GM19025 (cell line): ENCODE results near the gene SPON1.
"Not testable (repeated sequence)": the region's sequence is repeated elsewhere in the genome, so short reads cannot be mapped to it uniquely, and the experiment has no call there.

ENCODE experiments used
- ATAC-seq: cut with Tn5 transposase; IDR thresholded peaks from one replicate; pipeline ENCODE4 v1.9.1; 2021; ENCODE audit warnings: mild to moderate bottlenecking, low read depth, moderate library complexity; ENCODE audit not compliant: unreplicated experiment

The SPON1 gene

DNA sequence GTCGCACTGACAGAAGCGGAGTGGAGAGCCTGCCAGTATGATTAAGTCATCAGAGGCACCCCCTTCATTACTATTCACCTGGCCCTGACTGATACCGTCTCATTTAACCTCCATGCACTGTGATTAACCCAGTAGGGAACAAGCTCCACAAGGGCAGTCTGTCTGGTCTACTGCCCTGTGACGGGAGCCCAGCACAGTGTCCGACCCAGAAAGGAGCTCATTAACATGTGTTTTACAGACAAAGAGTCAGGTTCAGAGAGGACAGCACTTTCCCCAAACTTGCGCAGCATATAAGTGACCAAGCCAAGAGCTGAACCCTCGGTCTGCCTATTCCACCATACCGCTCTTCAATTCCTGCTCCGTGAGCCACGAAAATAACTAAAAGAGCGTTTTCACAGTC lies 266.9 kb downstream of the SPON1 start:
- no peak for ATAC-seq

DNA sequence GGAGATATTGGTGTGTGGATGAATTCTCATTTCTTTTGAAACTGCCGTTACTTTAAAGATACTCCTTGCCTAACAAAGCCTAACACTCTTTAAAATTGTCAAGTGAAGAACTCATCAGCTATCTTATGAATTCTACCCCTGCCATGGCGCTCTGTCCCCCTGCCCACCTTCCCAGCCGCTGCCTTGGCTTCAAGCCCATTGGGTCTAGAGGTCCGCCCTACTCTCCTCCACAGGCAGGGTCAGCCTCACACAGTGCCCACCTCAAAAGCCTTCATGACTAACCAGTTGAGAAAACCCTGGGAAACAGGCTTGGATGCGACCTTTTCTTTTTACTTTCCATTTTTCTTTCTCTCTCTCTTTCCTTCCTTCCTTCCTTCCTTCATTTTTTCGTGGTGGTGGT lies 267.9 kb downstream of the SPON1 start:
- no peak for ATAC-seq

DNA sequence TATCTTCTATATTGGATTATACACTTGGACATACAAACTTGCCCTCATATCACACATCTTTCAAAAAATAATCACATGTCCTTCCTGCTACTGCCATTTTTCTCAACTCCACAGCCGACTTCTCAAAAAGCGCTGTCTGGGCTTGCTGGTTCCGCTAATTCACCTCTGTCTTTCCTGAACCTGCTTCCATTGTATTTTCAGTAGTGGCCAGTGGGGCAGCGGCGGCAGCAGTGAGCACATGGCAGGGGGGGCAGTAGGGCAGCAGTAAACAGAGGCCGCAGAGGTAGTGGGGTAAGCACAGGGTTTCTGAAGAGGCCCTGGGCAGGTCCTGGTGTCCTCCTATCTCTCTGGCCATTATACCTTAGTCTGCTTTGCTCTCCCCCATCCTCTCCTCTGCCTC lies 270.1 kb downstream of the SPON1 start:
- no peak for ATAC-seq

DNA sequence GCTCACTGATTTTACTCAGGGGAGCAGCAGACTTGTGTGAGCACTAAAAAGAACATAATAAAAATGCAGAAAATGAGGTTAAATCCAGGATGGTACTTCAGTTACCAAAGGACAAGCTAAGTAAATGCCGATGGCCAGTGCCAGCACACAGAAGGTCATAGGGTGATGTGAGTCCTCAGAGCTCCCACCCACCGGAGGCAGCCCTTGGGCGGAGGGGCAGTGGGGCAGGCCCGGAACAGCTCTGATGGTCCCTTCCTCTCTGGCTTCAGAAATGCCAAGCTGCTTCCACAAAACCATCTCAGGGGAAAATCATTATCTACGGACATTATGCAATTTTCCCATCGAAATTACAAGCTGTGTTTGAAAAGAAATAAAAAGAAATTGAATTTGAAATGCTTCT lies 271.9 kb downstream of the SPON1 start:
- ATAC-seq: no peak

DNA sequence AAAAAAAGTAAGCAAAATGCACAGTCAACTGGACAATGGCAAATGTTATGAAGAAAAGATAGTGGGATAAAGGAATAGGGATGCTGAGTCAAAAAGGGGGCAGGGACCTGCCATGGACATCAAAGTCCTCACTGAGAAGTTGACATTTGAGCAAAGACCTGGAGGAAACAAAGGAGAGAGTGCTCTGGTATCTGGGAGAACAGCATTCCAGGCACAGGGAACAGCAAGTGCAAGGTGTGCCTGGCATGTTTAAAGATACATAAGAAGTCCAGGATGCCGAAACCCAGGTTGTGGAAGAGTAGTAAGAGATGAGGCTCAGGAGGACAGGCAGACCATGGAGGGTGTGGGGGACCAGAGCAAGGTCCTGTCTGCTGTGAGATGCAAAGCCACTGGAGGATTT lies 273.2 kb downstream of the SPON1 start:
- ATAC-seq: no peak

DNA sequence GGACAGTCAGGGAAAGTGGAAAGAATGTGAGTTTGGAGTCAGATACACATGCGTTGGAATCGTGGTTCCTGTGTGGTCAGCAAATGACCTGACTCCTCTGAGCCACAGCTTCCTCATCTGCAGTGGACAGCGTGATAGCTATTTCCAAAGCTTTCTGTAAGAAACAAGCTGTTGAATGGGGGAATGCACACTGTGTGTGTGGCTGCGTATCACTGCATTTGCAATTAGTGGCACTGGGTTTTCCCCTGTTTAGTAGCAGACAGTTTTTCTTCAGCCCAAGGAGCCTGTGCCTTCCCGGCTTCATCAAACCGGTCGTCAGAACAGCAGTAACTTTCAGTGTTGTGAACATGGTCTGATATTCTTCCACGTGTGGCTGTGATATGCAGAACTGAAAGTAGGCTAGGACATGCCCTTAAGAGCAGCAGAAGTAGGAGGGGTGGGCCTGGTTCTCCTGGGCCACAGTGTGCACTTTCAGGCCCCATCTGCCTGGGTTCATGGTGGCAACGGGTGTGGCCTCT lies 275.0 kb downstream of the SPON1 start:
- ATAC-seq: peak; percentile 89

DNA sequence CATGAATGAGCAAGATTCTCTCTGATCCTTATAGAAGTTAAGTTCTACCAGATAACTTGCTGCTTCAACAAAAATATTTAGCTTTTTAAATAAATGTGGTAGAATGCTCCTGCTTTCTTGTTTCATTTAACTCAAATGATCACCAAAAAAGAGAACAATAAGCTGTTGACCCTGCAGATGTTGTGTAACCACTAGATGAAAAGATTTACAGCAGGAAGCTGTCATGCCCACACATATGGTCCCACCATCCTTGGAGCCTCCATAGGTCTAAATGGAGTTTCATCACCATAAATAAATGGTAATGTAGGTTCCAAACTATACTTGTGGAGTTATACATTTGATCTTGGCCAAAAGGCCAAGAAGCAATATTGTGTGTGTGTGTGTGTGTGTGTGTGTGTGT lies 277.7 kb downstream of the SPON1 start:
- no peak for ATAC-seq

DNA sequence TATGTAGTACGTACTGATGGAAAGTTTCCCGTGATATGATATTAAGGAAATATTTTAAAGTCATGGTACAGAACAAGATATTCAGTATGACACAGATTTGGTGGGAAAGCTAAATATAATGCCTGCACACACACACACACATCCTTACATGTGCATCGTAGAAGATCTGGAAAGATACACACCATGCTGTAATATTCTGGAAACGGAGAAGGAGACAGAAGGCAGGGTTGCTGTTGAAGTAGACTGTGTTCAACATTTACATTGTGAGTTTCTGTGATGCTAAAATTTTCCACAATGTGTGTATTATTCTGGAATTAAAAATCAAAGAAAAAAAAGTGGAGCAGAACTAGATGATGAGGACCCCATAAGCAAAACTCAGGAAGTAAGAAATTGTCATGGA lies 278.4 kb downstream of the SPON1 start:
- ATAC-seq: no peak

DNA sequence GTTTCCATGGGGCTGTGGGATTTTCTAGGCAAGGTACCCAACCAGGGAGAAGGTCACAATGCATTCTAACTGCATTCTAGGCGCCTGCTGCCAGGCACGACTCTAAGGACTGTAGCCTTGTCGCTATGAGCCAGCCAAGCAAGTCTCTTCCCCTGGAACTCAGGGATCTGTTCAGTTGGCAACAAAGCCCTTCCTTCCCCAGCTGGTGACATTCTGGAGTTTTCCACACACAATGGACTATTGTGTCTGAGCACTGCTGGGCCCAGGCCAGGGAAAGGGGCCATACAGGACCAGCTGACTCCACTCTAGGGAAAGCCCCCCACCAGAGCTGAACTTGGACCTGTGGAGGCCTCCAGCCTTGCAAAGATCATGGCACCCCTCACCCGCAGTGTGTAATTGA lies 279.7 kb downstream of the SPON1 start:
- no peak for ATAC-seq

DNA sequence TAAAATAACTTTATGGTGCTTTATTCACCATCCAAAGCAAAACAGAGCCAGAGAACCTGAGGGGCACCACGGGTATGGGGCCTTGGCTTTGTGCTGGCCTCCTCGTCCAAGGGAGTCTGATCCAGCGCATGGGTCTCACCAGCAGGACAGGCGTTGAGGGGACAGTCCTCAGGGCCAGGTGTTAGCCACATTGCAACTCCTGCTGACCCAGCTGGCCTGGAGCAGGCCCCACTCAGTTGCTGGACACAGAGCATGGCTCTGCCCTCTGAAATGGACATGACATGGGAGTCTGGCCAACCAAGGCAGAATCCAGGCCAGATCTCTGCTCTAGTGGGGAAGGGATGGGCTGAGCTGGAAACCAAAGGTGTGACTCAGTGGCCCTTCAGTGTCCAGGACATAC lies 280.2 kb downstream of the SPON1 start:
- ATAC-seq: no peak

DNA sequence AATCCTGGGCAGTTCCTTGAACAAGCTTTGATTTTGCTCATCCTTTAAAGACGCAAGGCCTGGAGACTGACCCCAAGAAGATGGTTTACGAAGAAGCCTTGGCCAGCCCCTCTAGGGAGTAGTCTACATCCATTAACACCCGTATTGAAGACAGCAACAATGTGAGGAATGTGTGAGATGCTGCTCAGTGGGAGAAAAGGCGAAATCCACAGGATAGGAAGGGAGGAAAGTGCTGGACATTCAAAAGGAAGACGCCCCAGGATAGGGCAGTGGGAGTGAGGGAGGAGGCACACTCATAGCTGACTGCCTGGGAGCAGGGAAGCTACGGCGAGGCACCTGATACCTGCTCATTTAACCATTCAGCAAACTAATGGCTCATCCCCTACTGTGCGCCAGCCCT lies 282.4 kb downstream of the SPON1 start:
- no peak for ATAC-seq

DNA sequence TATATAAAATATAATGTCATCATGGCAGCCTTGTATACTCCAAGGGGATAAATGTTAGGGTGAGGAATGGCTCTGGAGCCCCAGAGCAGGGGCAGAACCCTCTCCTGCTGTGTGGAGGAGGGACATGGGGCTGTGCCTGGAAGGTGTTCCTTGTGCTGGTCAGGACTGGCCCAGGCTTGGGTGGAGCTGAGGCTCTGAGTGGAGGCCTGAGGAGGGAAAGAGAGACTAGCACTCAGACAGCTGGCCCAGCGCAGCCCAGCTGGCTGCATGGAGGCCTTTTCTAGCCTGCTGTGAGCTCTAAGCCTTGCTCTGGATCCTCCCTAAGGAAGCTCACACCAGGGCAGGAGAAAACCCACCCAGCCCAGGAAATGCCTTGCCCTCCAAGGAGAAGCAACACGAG lies 282.9 kb downstream of the SPON1 start:
- ATAC-seq: no peak

DNA sequence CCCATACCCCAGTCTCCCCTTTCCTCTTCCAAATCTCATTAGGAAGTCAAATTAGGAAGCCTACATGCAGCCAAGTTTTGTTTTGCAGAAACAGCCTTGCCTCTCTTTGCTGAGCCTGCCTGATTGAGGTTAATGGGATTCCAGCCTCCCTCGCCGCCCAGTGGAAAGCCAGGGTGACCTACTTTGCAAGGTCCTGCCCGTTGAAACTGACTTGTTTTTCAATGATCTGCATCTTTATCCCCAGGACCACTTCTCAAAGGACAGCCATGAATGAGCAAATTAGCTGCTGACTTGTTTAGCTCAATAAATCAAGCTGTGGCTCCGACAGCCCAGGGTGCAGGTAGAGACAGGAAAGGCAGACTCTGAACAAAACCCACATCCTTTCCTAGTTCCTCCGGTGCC lies 286.1 kb downstream of the SPON1 start:
- no peak for ATAC-seq

DNA sequence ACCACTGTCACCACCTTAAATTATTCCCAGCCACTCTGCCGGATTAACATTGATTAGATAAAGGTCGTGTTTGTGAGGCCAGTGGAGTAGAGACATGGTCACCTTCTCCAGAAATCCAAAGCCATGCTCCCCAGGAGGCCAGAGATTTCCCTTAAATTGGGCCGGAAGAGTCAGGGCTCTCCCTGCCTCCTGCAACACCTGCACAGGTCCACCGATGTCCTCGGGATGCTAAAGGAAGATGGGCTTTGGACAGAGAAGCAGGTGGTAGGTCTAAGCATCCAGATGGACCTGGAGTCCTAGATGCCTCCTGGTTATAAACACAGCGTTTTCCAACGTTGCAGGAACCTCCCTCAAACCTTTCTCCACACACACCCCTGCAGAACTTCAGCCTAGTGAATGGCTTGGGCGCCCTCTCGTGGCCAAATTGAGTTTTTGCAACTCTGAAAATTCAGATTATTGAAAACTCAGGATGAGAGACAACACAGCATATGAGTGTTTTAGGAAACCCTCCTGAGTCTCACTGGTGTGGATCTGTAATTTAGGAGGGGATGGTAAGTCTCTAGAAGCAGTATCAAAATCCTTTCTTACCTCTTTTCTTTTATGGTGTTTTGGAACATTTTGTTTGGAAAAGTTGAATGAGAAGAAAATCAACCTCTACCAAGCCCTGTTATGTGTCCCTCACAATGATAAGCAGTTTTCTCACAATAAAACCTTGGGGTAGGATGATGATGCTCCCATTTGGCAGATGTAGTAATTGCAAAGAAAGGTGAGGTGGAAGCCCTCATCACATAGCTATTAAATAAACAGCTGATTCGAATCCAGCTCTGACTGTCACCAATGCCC lies 286.8 kb downstream of the SPON1 start:
- ATAC-seq: no peak

DNA sequence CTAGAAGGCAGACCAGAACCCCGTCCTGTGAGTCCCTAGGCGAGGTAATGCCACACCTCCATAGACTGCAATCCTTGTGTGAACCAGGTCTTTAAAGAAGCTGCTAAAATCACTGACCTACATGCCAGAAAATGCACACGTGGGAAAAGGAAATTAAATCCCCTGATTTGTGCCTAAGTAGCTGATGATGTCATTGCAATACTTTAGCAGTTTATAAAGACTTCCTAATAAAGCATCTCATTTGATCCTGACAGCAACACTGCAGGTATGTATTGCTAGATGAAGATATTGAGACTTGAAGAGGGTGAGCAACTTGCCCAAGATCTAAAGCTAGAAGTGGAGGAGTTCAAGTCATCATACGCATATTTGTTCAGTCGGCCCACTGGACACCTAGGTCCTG lies 289.2 kb downstream of the SPON1 start:
- ATAC-seq: no peak

DNA sequence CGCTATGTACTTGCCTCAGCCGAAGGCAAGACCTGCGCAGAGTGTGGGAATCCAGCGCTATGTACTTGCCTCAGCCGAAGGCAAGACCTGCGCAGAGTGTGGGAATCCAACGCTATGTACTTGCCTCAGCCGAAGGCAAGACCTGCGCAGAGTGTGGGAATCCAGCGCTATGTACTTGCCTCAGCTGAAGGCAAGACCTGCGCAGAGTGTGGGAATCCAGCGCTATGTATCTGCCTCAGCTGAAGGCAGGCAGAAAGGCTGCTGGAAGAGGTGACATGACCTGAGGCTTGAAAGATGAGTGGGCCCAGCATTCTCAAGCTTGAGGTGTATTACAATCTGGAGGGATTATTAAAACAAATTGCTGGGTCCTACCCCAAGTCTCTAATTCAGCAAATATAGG lies 290.0 kb downstream of the SPON1 start:
- not testable (repeated sequence) for ATAC-seq

DNA sequence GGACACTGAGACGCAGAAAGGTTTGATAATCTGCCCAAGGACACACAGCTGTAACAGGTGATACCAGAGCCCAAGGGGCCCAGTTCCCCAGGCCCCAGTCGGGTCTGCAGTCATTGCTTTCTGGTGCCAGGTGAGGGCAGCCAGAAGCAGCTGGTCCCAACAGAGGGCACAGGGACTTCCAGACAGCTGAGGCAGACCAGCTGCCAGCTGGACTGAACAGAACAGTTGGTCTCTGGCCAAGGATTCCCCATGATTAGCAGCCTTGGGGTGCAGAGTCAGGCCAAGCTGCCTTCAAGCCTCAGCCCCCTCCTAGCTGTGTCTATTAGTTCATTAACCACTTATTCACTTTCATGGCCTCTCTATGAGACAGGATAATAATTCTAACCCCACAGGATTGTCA lies 290.9 kb downstream of the SPON1 start:
- ATAC-seq: no peak

DNA sequence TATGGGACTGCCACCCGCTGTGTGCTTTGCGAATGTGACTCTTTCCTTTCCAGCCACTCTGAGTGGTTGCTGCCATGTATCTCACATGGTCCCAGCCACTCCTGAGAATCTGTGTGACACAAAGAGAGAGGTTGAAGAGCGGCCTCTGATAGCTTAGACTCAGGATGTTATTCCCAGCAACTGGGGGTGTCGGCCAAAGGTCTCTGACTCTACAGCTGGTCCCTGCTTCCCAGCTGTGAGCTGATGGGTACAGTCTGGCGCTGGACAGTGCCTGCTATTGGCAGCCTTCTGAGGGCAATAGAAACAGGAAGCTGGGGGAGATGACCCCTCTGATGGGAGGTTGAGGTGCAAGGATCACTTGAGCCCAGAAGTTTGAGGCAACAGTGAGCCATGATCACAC lies 291.3 kb downstream of the SPON1 start:
- ATAC-seq: no peak

DNA sequence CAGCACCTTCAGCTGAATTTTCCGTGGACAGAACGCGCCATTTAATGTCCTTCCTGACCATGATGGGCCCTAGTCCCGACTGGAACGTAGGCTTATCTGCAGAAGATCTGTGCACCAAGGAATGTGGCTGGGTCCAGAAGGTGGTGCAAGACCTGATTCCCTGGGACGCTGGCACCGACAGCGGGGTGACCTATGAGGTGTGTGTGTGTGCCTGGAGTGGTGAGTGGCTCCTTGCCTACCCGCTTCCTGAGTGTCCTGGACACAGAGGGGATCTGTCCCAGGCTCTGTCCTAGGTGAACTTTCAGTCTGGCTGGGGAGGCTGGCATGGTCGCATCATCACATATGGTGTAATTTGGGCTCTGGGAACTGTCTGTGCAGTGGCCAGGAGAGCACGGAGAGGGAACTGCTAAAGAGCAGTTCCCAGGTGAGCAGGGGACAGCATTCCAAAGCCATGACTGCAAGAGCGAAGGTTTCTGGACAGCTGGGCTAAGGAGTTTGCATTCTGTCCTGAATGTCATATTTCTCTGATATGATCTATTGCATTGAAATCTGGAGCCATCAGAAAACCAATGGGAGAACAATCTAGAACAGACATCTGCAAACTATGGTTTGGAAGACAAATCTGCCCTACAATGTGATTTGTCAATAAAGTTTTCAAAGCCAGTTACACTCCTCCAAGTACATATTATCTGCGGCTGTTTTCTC lies 292.2 kb downstream of the SPON1 start:
- no peak for ATAC-seq

DNA sequence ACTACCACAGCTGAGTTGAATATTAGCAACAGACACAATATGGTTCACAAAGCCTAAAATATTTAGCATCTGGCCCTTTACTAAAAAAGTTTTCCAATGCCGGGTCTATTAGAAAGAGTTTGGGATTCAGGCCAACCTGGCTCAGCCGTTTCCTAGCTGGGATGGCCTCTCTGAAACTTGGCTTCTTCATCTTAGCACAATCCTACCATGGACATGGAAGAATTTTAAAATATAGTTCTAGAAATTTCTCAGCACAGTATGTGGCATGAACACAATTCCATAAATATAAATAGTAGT lies 292.7 kb downstream of the SPON1 start:
- ATAC-seq: no peak

DNA sequence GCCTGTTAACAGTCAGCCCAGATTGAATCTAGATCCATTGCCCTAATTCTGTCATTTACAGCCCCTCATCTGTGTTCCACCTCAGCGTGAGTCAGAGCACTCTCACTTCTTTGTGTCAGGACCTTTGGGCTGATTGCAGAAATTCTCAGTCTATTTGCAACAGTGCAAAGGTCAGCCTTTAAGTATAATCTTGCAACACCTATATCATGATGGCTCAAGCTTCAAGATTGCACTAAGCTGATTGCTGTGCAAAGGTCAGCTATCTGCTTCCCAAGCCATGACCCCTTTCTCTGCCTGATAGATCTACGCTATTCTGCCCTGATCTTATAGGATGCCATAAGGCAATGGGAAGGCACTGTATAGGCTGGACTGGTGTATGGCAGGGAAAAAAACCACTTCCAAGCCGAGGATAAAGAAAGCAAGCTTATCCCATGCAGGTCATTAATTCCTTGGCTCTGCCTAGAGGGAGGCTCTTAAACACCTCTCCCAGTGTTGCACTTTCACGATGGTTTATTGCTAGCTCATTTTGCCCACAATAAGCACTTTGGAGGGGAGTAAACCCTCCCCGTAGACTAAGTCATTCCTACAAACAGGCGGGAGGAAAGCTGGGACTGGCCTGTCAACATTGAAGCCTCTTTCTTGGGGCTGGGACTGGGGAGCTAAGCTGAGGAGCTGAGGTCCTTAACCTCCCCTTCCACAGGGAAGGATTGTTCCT lies 295.9 kb downstream of the SPON1 start:
- ATAC-seq: no peak
